ENCODE data around the gene ERC2. TPM values are rescaled to one million over a fixed set of nuclear protein-coding genes. Genes with fewer than 3 reads are reported as not detected.

The ERC2 gene
- total and polyA plus RNA-seq, 12 donors, result 0.22 to 4.2 (median 1.7) TPM

GRCh38 chr3:55489798-55490132 lies 978.5 kb downstream of the ERC2 start:
- peaks cover 0 to 30% (median 23%) of the 10 kb centered on the region in 9 donors for H3K4me1 ChIP-seq
- no peak overlapping the region for H3K27ac ChIP-seq
- no peak for DNase-seq
- intact Hi-C loops (cut with DNase I), result loop anchor here (5.0 to 10.0 kb wide), 11 partner anchors 83 to 763 kb away; no protein-coding TSS in a partner anchor
- ATAC-seq, result no peak
- WGBS, 2 donors, result 5 to 8% methylated on average over 17 of the region's 17 CpGs
- H3K9me3 ChIP-seq, result no peaks in the 10 kb centered on the region
- H3K27me3 ChIP-seq, result peaks cover 0 to 76% (median 41%) of the 10 kb centered on the region in 7 donors
- no peak for TF ChIP-seq CTCF (IDR thresholded peaks at IDR 0.05)
- H3K4me3 ChIP-seq, result peak overlapping the region in 2 of 10 donors; percentile 13 to 26
- no peaks in the 10 kb centered on the region for H3K36me3 ChIP-seq

DNA sequence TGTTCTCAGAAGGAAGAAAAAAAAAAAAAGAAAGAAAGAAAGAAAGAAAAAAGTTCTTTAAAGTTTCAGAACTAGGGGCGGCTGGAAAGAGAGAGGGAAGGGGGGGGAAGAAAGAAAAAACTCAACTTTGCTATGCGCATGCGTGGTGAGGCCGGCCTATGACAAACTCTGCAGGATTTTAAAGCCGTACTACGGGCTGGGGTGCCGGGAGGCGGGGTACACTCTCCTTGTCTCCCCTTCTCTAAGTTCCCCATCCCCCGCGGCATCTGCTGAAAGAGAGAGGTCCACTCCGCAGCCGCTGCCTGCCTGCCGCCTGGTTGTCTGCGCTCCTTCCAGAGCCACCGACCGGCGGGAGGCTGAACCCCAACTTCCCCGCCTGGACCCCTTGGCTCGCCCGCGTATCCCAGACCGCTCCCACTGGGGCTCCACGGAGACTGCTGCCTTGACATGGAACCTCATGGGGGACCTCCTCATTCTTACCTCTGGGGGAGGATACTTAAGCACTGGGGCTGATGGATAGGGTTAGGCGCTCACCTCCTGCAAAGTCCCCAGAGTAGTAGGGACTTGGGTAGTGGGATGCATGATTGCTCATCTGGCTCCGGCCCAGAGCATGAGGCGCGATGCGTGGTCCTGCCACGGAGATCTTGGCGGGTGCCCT lies 979.7 kb downstream of the ERC2 start:
- peak overlapping the region in 7 of 10 donors; percentile 20 to 76 (median 69) for H3K27ac ChIP-seq
- no peaks in the 10 kb centered on the region for H3K9me3 ChIP-seq
- H3K36me3 ChIP-seq, result no peaks in the 10 kb centered on the region
- no peak for TF ChIP-seq CTCF (IDR thresholded peaks at IDR 0.05)
- H3K27me3 ChIP-seq, result peaks cover 0 to 86% (median 47%) of the 10 kb centered on the region in 7 donors
- peak overlapping the region; percentile 33 to 72 (median 68) for H3K4me3 ChIP-seq
- intact Hi-C loops (cut with DNase I), result loop anchor here (5.0 to 10.0 kb wide), 11 partner anchors 84 to 764 kb away; no protein-coding TSS in a partner anchor
- ATAC-seq (peak in 5 of 8 donors; percentile 28 to 35 (median 30)), DNase-seq (peak; percentile 52 to 56)
- peaks cover 0 to 30% (median 24%) of the 10 kb centered on the region in 9 donors for H3K4me1 ChIP-seq
- WGBS, 2 donors, result 1 to 2% methylated on average over 30 of the region's 30 CpGs

- peaks cover 0 to 89% (median 50%) of the 10 kb centered on the region in 7 donors for H3K27me3 ChIP-seq
- H3K36me3 ChIP-seq, result no peaks in the 10 kb centered on the region
- no peak for TF ChIP-seq CTCF (IDR thresholded peaks at IDR 0.05)
- peak overlapping the region in 8 of 10 donors; percentile 20 to 76 (median 71) for H3K27ac ChIP-seq
- DNase-seq (peak in 1 of 2 donors; percentile 29), ATAC-seq (no peak)
- no peaks in the 10 kb centered on the region for H3K9me3 ChIP-seq
- WGBS, 2 donors, result 0 to 1% methylated on average over 71 of the region's 71 CpGs
- peak overlapping the region; percentile 33 to 72 (median 68) for H3K4me3 ChIP-seq
- peaks cover 0 to 32% (median 25%) of the 10 kb centered on the region in 9 donors for H3K4me1 ChIP-seq
- intact Hi-C loops (cut with DNase I), result loop anchor here (5.0 to 10.0 kb wide), 11 partner anchors 85 to 765 kb away; no protein-coding TSS in a partner anchor
Measured at GRCh38 chr3:55487381-55488241, 980.7 kb downstream of the ERC2 start.

- Histone ChIP-seq H3K36me3 (no peaks in the 10 kb centered on the region), H3K27me3 (peaks cover 0 to 94% (median 57%) of the 10 kb centered on the region in 7 donors), H3K27ac (peak within 1 kb of the TSS in 9 of 10 donors; percentile 34 to 76 (median 69)), H3K4me1 (peaks cover 0 to 37% (median 29%) of the 10 kb centered on the region in 9 donors), H3K9me3 (no peaks in the 10 kb centered on the region), H3K4me3 (peak within 1 kb of the TSS; percentile 33 to 72 (median 68))
- intact Hi-C loops (cut with DNase I), result loop anchor here (5.0 to 10.0 kb wide), 11 partner anchors 85 to 765 kb away; no protein-coding TSS in a partner anchor
- ATAC-seq (peak; percentile 14 to 53 (median 20)), DNase-seq (peak in 1 of 2 donors; percentile 47)
- no peak for TF ChIP-seq CTCF (IDR thresholded peaks at IDR 0.05)
- 0 to 1% methylated on average over 46 to 52 of the region's 52 CpGs for WGBS, 2 donors
Measured at GRCh38 chr3:55486857-55487380, 981.3 kb downstream of the ERC2 start, which contains the start of gene WNT5A. Gene WNT5A, minus strand, starts transcription at chr3:55487306. Its CDS starts 321 bp downstream, at chr3:55486985.

All from heart right ventricle (tissue), 16 donors.